ENCODE measurements around the gene KIRREL1.

Gene KIRREL1

DNA sequence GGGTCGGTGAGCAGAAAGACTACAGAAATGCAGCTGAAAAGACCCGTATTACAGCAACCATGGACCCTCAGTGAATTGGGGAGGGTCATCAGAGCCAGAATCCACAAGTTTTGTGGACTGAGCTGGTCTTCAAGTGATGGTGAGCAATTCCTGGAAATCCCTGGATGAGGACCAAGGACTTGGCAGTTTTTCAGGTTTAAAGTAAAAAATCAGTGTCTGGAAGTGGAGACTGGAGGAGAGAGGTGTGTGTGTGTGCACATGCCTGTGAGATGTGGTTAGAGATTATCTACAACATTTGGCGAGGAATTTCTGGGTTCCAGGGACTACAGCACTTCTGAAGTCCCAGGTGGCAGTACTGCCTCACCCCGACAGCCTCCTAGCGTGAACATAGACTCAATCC, 56.4 kb downstream of the KIRREL1 start:
- Histone ChIP-seq H3K27ac (ENCODE audit: low read length) (no peak overlapping the region), H3K27me3 (ENCODE audit: control insufficient read depth, insufficient read depth, low read length) (no peaks in the 10 kb centered on the region), H3K9me3 (ENCODE audit: control insufficient read depth, insufficient read depth, low read length) (no peaks in the 10 kb centered on the region), H3K4me3 (ENCODE audit: low read length) (no peak overlapping the region), H3K4me1 (ENCODE audit: control insufficient read depth, insufficient read depth, low read length) (peaks cover 4% of the 10 kb centered on the region; the same call in 1 of the 2 replicates), H3K36me3 (ENCODE audit: control insufficient read depth, insufficient read depth, low read length) (no peaks in the 10 kb centered on the region)
- no CpG with 5 or more reads among the region's 5 CpGs for WGBS (ENCODE audit: insufficient coverage, insufficient read length)
- no peak for DNase-seq (ENCODE audit: low read depth, low spot score)

DNA sequence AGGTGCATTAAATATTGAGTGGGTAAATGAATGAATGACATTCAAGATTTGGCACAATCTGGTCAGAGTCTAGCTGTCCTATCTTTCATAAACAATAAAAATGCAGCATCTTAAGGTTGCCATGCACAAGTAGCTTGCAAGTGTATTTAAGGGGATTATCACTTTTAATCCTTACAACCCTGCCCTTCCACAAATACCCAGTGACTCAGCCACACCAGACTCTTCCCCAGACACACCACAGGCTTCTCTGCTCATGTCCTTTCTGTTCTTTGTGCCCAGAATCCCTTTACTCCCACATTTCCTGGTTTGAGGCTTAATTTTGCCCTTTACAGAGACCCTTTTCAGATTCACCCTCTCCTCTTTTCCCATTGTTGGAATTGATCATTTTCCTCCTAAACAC, 59.8 kb downstream of the KIRREL1 start:
- Histone ChIP-seq H3K27me3 (ENCODE audit: control insufficient read depth, insufficient read depth, low read length) (no peaks in the 10 kb centered on the region), H3K27ac (ENCODE audit: low read length) (no peak overlapping the region)
- DNase-seq (ENCODE audit: low read depth, low spot score), result no peak

DNA sequence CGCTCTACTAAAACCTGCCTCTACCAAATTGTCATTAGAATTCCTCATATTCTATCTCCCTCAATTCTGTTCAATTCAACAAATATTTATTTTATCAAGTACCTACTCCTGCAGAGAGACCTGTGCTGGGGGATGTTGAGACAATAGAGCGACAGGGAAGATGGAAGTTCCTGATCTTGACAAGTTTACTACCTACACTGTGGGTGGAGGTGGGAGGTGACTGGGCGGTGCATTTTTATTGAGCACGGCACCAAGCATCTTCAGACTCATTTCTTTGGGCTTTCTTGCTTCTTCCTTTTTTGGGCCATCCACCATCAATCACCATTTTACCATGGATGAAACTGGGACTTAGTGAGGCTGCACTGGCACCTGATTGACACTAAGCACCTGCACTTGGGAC, 61.3 kb downstream of the KIRREL1 start:
- peaks cover 2% of the 10 kb centered on the region; the same call in 1 of the 2 replicates for H3K4me1 ChIP-seq (ENCODE audit: control insufficient read depth, insufficient read depth, low read length)
- H3K9me3 ChIP-seq (ENCODE audit: control insufficient read depth, insufficient read depth, low read length), result no peaks in the 10 kb centered on the region
- H3K4me3 ChIP-seq (ENCODE audit: low read length), result no peak overlapping the region
- WGBS (ENCODE audit: insufficient coverage, insufficient read length), result no CpG with 5 or more reads among the region's 4 CpGs
- no peak overlapping the region for H3K27ac ChIP-seq (ENCODE audit: low read length)
- H3K36me3 ChIP-seq (ENCODE audit: control insufficient read depth, insufficient read depth, low read length), result no peaks in the 10 kb centered on the region
- DNase-seq (ENCODE audit: low read depth, low spot score), result no peak
- no peaks in the 10 kb centered on the region for H3K27me3 ChIP-seq (ENCODE audit: control insufficient read depth, insufficient read depth, low read length)

More for the DNA sequence above, 59.8 kb downstream of the KIRREL1 start:
- Histone ChIP-seq H3K4me1 (ENCODE audit: control insufficient read depth, insufficient read depth, low read length) (peaks cover 2% of the 10 kb centered on the region; the same call in 1 of the 2 replicates), H3K4me3 (ENCODE audit: low read length) (no peak overlapping the region), H3K9me3 (ENCODE audit: control insufficient read depth, insufficient read depth, low read length) (no peaks in the 10 kb centered on the region), H3K36me3 (ENCODE audit: control insufficient read depth, insufficient read depth, low read length) (no peaks in the 10 kb centered on the region)

DNA sequence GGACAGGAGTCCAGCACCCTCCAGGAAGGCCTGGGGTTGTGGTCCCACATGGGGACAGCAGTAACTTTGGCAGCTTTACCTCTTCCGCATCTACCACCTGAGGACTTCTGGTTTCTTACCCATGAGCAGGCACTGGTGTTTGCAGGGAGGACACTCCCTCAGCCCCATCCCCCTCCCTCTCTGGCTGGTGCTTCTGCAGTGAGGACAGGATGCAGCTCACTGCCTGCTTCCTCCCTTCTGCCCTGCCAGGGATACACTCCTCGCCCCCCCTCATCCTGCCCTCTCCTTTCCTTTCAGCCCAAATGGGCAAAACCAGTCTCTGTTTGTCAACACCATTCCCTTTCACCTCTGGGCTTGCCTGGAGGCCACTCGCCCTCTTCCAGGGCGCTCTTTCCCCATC, 62.4 kb downstream of the KIRREL1 start:
- Histone ChIP-seq H3K36me3 (ENCODE audit: control insufficient read depth, insufficient read depth, low read length) (no peaks in the 10 kb centered on the region), H3K4me1 (ENCODE audit: control insufficient read depth, insufficient read depth, low read length) (peaks cover 7% of the 10 kb centered on the region), H3K4me3 (ENCODE audit: low read length) (no peak overlapping the region), H3K9me3 (ENCODE audit: control insufficient read depth, insufficient read depth, low read length) (no peaks in the 10 kb centered on the region), H3K27me3 (ENCODE audit: control insufficient read depth, insufficient read depth, low read length) (no peaks in the 10 kb centered on the region), H3K27ac (ENCODE audit: low read length) (no peak overlapping the region)
- no peak for DNase-seq (ENCODE audit: low read depth, low spot score)
- WGBS (ENCODE audit: insufficient coverage, insufficient read length), result no CpG with 5 or more reads among the region's 4 CpGs

DNA sequence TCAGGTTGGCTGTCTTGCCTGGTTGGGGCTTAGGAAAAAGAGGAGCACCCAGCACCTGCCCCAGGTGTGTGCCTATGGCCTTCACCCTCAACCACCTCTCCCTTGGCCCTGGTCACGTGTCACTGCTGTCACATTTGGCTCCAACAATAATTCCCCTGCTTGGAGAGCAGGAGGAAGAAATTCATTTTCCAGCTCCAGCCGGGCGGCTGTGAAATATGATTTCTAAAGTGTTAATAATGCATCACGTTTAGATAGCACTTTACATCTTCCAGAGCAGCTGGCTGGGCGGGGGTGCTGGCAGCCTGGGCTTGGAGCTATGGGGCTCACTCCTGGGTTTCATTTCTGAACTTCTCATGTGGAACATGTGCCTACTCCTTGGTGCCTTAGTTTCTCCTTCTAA, 63.1 kb downstream of the KIRREL1 start:
- DNase-seq (ENCODE audit: low read depth, low spot score), result no peak
- no CpG with 5 or more reads among the region's 5 CpGs for whole genome bisulfite sequencing (ENCODE audit: insufficient coverage, insufficient read length)
- Histone ChIP-seq H3K27ac (ENCODE audit: low read length) (no peak overlapping the region), H3K4me3 (ENCODE audit: low read length) (no peak overlapping the region), H3K27me3 (ENCODE audit: control insufficient read depth, insufficient read depth, low read length) (no peaks in the 10 kb centered on the region), H3K36me3 (ENCODE audit: control insufficient read depth, insufficient read depth, low read length) (no peaks in the 10 kb centered on the region), H3K4me1 (ENCODE audit: control insufficient read depth, insufficient read depth, low read length) (peaks cover 7% of the 10 kb centered on the region), H3K9me3 (ENCODE audit: control insufficient read depth, insufficient read depth, low read length) (no peaks in the 10 kb centered on the region)

DNA sequence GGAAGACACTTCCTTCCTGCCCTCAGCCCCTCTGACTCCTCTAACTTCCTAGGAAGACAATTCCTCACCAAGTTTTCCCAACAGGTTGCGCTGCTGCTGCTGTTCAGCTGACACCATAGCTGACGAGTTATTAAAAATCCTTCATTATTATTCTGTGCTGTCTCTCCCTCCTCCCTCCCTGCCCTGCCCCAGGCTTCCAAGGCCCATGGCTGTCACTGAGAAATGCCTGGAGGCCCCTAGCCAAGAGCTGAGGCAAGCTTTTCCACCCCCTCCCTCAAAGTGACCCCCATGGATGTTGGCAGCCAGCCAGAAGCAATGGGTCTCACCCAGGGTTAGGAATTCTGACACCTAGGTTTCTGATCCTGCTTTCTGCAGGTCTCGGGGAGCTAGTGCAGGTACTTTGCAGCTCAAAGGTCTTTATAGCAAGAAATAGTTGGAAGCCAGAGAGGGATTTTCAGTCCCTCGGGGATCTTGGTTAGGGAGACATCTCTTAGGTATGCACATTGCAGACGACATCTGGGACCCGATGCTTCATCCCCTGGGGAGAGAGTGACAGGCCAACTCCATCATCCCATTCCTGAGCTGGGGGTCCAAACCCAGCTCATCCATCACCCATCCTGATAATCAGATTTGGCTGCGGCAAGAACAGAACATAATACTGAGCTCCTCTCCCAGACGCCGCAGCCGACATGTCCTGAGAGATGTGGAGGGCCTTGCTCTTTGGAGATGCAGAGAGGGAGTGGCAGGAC, 65.0 kb downstream of the KIRREL1 start:
- WGBS (ENCODE audit: insufficient coverage, insufficient read length), result no CpG with 5 or more reads among the region's 10 CpGs
- Histone ChIP-seq H3K27me3 (ENCODE audit: control insufficient read depth, insufficient read depth, low read length) (no peaks in the 10 kb centered on the region), H3K36me3 (ENCODE audit: control insufficient read depth, insufficient read depth, low read length) (no peaks in the 10 kb centered on the region), H3K4me1 (ENCODE audit: control insufficient read depth, insufficient read depth, low read length) (peaks cover 5% of the 10 kb centered on the region), H3K9me3 (ENCODE audit: control insufficient read depth, insufficient read depth, low read length) (no peaks in the 10 kb centered on the region), H3K27ac (ENCODE audit: low read length) (no peak overlapping the region), H3K4me3 (ENCODE audit: low read length) (no peak overlapping the region)
- DNase-seq (ENCODE audit: low read depth, low spot score), result no peak

DNA sequence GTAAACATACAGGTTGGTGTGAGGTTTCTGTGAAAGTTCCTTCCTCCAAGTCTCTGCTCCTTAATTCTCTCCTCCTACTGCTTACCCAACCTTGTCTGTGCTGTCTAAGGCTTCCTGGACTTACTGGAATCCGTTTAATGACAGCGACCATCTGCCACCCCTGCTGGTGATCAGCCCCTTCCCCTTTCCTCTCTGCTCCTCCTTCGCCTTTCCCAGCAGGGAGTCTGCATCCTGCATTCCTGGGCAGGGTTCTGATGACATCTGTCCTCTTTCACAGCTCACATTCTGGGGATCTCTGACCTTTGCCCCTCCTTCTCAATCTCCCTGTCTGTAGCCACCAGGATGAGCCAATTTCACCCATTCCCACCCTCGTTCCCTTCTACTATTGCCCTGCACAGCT, 66.5 kb downstream of the KIRREL1 start:
- no CpG with 5 or more reads among the region's 4 CpGs for WGBS (ENCODE audit: insufficient coverage, insufficient read length)
- H3K27ac ChIP-seq (ENCODE audit: low read length), result no peak overlapping the region
- no peaks in the 10 kb centered on the region for H3K9me3 ChIP-seq (ENCODE audit: control insufficient read depth, insufficient read depth, low read length)
- DNase-seq (ENCODE audit: low read depth, low spot score), result peak; percentile 37
- no peaks in the 10 kb centered on the region for H3K36me3 ChIP-seq (ENCODE audit: control insufficient read depth, insufficient read depth, low read length)
- no peak overlapping the region for H3K4me3 ChIP-seq (ENCODE audit: low read length)
- H3K4me1 ChIP-seq (ENCODE audit: control insufficient read depth, insufficient read depth, low read length), result peaks cover 5% of the 10 kb centered on the region
- H3K27me3 ChIP-seq (ENCODE audit: control insufficient read depth, insufficient read depth, low read length), result no peaks in the 10 kb centered on the region

DNA sequence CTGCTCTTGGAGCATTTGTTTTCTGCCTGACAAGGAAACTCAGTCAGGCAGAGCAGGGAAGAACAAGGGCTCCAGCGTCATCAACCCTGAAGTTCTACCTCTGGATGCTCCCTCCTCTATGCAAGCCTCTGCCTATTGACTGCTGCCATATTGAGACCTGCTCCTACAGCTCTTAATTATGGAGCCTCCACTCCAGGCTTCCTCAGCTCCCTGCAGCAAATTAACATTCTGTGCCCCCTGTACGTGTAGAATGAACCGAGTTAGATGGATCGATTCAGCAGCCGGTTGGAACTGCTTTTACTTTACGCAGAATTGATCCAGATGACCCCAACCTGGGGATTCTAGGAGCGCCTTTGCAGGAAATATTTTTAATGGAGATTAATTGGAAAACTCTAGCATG, 68.7 kb downstream of the KIRREL1 start:
- Histone ChIP-seq H3K9me3 (ENCODE audit: control insufficient read depth, insufficient read depth, low read length) (no peaks in the 10 kb centered on the region), H3K4me3 (ENCODE audit: low read length) (no peak overlapping the region), H3K27me3 (ENCODE audit: control insufficient read depth, insufficient read depth, low read length) (no peaks in the 10 kb centered on the region), H3K36me3 (ENCODE audit: control insufficient read depth, insufficient read depth, low read length) (no peaks in the 10 kb centered on the region), H3K4me1 (ENCODE audit: control insufficient read depth, insufficient read depth, low read length) (peaks cover 5% of the 10 kb centered on the region), H3K27ac (ENCODE audit: low read length) (no peak overlapping the region)
- WGBS (ENCODE audit: insufficient coverage, insufficient read length), result no CpG with 5 or more reads among the region's 7 CpGs
- no peak for DNase-seq (ENCODE audit: low read depth, low spot score)

DNA sequence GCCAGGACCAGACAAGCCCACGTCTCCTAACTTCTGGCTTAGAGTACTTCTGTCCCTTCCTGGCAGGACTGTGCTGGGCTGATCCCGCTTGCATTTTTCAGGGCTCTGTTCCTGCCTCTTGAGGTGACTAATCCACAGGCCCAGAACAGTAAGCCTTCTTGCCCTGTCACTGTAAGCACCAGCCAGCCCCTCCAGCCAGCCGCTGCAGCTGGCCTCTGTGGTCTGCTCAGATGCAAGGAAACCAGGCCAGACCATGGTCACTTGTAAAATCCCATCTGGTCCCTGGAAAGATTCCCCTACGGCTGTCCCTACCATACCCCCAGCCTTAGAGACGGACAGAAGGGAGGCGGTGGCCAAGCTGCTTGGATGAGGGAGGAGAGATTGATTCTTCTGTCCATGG, 74.2 kb downstream of the KIRREL1 start:
- Histone ChIP-seq H3K27me3 (ENCODE audit: control insufficient read depth, insufficient read depth, low read length) (no peaks in the 10 kb centered on the region), H3K36me3 (ENCODE audit: control insufficient read depth, insufficient read depth, low read length) (no peaks in the 10 kb centered on the region), H3K9me3 (ENCODE audit: control insufficient read depth, insufficient read depth, low read length) (no peaks in the 10 kb centered on the region), H3K27ac (ENCODE audit: low read length) (no peak overlapping the region), H3K4me1 (ENCODE audit: control insufficient read depth, insufficient read depth, low read length) (no peaks in the 10 kb centered on the region), H3K4me3 (ENCODE audit: low read length) (no peak overlapping the region)
- WGBS (ENCODE audit: insufficient coverage, insufficient read length), result no CpG with 5 or more reads among the region's 6 CpGs
- DNase-seq (ENCODE audit: low read depth, low spot score), result no peak

DNA sequence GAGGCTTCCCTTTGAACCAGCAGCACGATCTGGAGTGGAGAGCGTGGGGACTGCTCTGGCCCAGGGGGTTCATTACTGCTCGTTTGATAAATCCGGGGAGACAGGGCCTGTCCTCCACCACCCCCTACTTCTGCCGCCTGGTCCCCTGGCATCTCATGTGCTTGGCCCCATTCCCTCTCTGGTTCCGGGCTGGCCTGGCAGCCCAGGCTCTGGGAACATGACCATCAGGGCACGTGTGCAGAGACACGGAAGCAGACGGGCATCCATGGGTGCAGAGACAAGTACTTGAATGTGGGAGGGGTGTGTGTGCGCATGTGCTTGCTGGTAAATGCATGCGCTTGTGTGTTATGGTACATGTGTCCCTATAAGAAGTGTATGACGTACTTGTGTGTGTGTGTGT, 75.5 kb downstream of the KIRREL1 start:
- Histone ChIP-seq H3K4me1 (ENCODE audit: control insufficient read depth, insufficient read depth, low read length) (peaks cover 4% of the 10 kb centered on the region; the same call in 1 of the 2 replicates), H3K27ac (ENCODE audit: low read length) (no peak overlapping the region), H3K9me3 (ENCODE audit: control insufficient read depth, insufficient read depth, low read length) (no peaks in the 10 kb centered on the region), H3K4me3 (ENCODE audit: low read length) (no peak overlapping the region), H3K27me3 (ENCODE audit: control insufficient read depth, insufficient read depth, low read length) (no peaks in the 10 kb centered on the region), H3K36me3 (ENCODE audit: control insufficient read depth, insufficient read depth, low read length) (no peaks in the 10 kb centered on the region)
- no CpG with 5 or more reads among the region's 12 CpGs for WGBS (ENCODE audit: insufficient coverage, insufficient read length)
- DNase-seq (ENCODE audit: low read depth, low spot score), result no peak

DNA sequence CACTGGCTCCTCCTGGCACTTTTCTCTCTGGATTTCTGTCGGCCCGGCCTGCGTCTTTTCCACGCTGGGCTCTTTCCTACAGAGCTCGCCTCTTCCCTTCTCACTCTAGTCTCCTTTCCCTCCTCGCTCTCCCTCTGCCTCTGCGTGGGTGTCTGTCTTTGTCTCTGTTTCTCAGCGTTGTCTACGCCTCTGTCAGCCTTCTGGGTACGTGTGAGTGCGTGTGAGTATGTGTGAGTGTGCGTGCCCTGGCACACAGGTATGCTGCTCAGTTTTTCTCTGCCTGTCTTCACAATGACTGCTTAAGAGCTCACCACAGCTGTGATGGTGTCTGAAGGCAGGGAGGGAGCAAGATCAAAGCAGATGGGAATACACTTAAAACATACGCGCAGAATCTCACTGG, 77.7 kb downstream of the KIRREL1 start:
- no peaks in the 10 kb centered on the region for H3K36me3 ChIP-seq (ENCODE audit: control insufficient read depth, insufficient read depth, low read length)
- no peak overlapping the region for H3K27ac ChIP-seq (ENCODE audit: low read length)
- DNase-seq (ENCODE audit: low read depth, low spot score), result no peak
- H3K4me1 ChIP-seq (ENCODE audit: control insufficient read depth, insufficient read depth, low read length), result peaks cover 4% of the 10 kb centered on the region
- H3K4me3 ChIP-seq (ENCODE audit: low read length), result no peak overlapping the region
- H3K9me3 ChIP-seq (ENCODE audit: control insufficient read depth, insufficient read depth, low read length), result no peaks in the 10 kb centered on the region
- no peaks in the 10 kb centered on the region for H3K27me3 ChIP-seq (ENCODE audit: control insufficient read depth, insufficient read depth, low read length)
- no CpG with 5 or more reads among the region's 14 CpGs for WGBS (ENCODE audit: insufficient coverage, insufficient read length)
